GM23338 (cell line): ENCODE results near the gene GFOD1. TPM values are rescaled to one million over a fixed set of nuclear protein-coding genes. Genes with fewer than 3 reads are reported as not detected.

Source experiments
- CREB1 ChIP-seq: fragments of 250-450 bp; sonication (Bioruptor Pico); IDR thresholded peaks from 2 replicates; pipeline ENCODE4 v1.5.0; 2020; ENCODE audit warnings: low read depth, mild to moderate bottlenecking, moderate library complexity
- EZH2phosphoT487 ChIP-seq: fragments of 200-600 bp; sonication (generic); IDR thresholded peaks from one replicate; pipeline ENCODE4 v1.8.1; 2018; ENCODE audit warnings: antibody characterized with exemption; ENCODE audit not compliant: unreplicated experiment
- POLR2AphosphoS5 ChIP-seq: IDR thresholded peaks from 2 replicates; pipeline ENCODE4 v1.6.1; 2016; ENCODE audit warnings: antibody characterized with exemption, low read depth
- polyA plus RNA-seq: library from polyadenylated mRNA; unstranded; fragments of >200 nt; fragmentation: Nextera tagmentation; extraction: Ambion mirVana; gene quantifications from 2 replicates; pipeline ENCODE4 v1.2.1, GENCODE V29; 2016
- total RNA-seq: library from RNA; depleted of rRNA; stranded (reverse); fragments of >200 nt; shearing (Covaris generic); gene quantifications from 2 replicates; pipeline ENCODE4 v1.2.3, GENCODE V29; 2014
- TF ChIP-seq, protein P1 (sequence below): fragments of 250-450 bp; sonication (Bioruptor Pico); IDR thresholded peaks from 2 replicates; pipeline ENCODE4 v1.5.0; 2020; ENCODE audit warnings: mild to moderate bottlenecking, moderate library complexity
- TF ChIP-seq, protein P2 (sequence below): IDR thresholded peaks from one replicate; pipeline ENCODE4 v1.6.1; 2018; ENCODE audit warnings: antibody characterized with exemption; ENCODE audit not compliant: unreplicated experiment

The GFOD1 gene
- total and polyA plus RNA-seq, 2 experiments from 2014 or later: 4.9 to 12.8 TPM

- TF ChIP-seq, protein P1, sequence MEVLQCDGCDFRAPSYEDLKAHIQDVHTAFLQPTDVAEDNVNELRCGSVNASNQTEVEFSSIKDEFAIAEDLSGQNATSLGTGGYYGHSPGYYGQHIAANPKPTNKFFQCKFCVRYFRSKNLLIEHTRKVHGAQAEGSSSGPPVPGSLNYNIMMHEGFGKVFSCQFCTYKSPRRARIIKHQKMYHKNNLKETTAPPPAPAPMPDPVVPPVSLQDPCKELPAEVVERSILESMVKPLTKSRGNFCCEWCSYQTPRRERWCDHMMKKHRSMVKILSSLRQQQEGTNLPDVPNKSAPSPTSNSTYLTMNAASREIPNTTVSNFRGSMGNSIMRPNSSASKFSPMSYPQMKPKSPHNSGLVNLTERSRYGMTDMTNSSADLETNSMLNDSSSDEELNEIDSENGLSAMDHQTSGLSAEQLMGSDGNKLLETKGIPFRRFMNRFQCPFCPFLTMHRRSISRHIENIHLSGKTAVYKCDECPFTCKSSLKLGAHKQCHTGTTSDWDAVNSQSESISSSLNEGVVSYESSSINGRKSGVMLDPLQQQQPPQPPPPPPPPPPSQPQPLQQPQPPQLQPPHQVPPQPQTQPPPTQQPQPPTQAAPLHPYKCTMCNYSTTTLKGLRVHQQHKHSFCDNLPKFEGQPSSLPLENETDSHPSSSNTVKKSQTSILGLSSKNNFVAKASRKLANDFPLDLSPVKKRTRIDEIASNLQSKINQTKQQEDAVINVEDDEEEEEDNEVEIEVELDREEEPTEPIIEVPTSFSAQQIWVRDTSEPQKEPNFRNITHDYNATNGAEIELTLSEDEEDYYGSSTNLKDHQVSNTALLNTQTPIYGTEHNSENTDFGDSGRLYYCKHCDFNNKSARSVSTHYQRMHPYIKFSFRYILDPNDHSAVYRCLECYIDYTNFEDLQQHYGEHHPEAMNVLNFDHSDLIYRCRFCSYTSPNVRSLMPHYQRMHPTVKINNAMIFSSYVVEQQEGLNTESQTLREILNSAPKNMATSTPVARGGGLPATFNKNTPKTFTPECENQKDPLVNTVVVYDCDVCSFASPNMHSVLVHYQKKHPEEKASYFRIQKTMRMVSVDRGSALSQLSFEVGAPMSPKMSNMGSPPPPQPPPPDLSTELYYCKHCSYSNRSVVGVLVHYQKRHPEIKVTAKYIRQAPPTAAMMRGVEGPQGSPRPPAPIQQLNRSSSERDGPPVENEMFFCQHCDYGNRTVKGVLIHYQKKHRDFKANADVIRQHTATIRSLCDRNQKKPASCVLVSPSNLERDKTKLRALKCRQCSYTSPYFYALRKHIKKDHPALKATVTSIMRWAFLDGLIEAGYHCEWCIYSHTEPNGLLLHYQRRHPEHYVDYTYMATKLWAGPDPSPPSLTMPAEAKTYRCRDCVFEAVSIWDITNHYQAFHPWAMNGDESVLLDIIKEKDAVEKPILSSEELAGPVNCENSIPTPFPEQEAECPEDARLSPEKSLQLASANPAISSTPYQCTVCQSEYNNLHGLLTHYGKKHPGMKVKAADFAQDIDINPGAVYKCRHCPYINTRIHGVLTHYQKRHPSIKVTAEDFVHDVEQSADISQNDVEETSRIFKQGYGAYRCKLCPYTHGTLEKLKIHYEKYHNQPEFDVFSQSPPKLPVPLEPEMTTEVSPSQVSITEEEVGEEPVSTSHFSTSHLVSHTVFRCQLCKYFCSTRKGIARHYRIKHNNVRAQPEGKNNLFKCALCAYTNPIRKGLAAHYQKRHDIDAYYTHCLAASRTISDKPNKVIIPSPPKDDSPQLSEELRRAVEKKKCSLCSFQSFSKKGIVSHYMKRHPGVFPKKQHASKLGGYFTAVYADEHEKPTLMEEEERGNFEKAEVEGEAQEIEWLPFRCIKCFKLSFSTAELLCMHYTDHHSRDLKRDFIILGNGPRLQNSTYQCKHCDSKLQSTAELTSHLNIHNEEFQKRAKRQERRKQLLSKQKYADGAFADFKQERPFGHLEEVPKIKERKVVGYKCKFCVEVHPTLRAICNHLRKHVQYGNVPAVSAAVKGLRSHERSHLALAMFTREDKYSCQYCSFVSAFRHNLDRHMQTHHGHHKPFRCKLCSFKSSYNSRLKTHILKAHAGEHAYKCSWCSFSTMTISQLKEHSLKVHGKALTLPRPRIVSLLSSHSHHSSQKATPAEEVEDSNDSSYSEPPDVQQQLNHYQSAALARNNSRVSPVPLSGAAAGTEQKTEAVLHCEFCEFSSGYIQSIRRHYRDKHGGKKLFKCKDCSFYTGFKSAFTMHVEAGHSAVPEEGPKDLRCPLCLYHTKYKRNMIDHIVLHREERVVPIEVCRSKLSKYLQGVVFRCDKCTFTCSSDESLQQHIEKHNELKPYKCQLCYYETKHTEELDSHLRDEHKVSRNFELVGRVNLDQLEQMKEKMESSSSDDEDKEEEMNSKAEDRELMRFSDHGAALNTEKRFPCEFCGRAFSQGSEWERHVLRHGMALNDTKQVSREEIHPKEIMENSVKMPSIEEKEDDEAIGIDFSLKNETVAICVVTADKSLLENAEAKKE (CRISPR knock-in tag): no peak
- TF ChIP-seq EZH2phosphoT487 (no peak), CREB1 (no peak), POLR2AphosphoS5 (no peak)
- TF ChIP-seq, protein P2, sequence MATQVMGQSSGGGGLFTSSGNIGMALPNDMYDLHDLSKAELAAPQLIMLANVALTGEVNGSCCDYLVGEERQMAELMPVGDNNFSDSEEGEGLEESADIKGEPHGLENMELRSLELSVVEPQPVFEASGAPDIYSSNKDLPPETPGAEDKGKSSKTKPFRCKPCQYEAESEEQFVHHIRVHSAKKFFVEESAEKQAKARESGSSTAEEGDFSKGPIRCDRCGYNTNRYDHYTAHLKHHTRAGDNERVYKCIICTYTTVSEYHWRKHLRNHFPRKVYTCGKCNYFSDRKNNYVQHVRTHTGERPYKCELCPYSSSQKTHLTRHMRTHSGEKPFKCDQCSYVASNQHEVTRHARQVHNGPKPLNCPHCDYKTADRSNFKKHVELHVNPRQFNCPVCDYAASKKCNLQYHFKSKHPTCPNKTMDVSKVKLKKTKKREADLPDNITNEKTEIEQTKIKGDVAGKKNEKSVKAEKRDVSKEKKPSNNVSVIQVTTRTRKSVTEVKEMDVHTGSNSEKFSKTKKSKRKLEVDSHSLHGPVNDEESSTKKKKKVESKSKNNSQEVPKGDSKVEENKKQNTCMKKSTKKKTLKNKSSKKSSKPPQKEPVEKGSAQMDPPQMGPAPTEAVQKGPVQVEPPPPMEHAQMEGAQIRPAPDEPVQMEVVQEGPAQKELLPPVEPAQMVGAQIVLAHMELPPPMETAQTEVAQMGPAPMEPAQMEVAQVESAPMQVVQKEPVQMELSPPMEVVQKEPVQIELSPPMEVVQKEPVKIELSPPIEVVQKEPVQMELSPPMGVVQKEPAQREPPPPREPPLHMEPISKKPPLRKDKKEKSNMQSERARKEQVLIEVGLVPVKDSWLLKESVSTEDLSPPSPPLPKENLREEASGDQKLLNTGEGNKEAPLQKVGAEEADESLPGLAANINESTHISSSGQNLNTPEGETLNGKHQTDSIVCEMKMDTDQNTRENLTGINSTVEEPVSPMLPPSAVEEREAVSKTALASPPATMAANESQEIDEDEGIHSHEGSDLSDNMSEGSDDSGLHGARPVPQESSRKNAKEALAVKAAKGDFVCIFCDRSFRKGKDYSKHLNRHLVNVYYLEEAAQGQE: no peak
Measured at GRCh38 chr6:13500264-13500663, 12.9 kb upstream of the GFOD1 start (continued).
